ENCODE measurements around the gene NPHP4. TPM values are rescaled to one million over a fixed set of nuclear protein-coding genes. Genes with fewer than 3 reads are reported as not detected.

The NPHP4 gene
- total RNA-seq, 1 donor from 2014 or later = 33.2 TPM

DNA sequence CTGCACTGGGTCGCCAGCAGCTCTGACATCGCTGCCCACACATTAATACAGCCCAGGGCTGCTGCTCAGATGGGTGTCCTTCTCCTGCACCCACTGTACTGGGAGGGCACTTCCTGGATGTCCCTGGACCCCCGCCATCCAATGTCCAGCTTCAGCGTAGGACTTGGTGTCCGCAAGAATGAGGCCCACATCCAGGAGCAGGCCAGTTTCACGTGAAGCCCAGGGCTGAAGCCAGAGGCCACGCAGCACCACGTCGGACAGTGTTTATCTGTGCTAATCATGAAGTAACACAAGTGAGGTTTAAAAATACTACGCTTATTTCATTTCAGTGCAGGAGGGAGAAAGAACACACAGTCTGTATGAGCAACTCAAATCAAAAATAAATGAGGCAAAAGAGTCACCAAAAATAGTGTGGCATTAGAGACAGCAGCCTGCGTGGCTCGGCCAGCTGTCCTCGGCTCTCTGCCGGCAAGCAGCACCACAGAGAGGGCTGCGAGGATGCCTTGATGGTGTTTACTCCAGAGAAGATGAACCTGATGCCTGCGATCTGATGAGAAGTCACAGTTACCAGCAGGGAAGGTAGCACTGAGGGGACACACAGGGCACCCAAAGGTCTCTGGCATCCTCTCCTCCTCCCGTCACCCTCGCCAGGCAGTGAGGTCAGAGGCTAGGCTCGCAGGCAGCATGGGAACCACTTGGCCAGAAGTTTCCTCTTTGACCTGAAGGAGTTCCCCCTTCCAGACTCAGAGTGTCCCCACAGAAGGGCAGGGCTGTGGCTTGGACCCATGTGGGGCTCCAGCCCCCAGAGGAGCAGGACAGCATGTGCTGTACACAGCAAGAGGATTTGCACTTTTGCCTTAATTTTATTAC lies 22.1 kb upstream of the NPHP4 start:
- Mint-ChIP-seq H3K27ac (ENCODE audit: unreplicated experiment) (peak overlapping the region; percentile 12), H3K27me3 (ENCODE audit: low read depth) (no peaks in the 10 kb centered on the region), H3K4me3 (no peak overlapping the region)

DNA sequence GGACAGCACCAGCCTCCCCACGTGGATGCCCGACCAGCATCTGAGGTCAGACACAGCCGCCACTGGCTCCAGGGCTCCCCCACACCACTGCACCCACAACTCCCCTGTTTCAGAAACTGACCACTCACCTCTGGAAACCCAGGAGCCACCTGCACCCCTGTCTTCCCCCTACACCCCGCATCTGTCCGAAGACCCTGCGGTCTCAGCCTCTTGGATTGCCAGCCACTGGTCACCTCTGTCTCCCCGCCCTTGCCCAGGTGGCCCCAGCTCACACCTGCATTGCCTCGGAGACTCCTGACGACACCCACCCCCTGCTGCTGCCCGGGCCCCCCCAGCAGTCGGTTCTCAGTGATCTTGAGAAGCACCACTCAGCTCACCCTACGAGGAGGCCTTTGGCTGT lies 21.3 kb upstream of the NPHP4 start:
- no peak for DNase-seq (ENCODE audit: low read depth, low spot score)
- H3K27me3 Mint-ChIP-seq (ENCODE audit: low read depth) = no peaks in the 10 kb centered on the region
- TF ChIP-seq, protein P1, sequence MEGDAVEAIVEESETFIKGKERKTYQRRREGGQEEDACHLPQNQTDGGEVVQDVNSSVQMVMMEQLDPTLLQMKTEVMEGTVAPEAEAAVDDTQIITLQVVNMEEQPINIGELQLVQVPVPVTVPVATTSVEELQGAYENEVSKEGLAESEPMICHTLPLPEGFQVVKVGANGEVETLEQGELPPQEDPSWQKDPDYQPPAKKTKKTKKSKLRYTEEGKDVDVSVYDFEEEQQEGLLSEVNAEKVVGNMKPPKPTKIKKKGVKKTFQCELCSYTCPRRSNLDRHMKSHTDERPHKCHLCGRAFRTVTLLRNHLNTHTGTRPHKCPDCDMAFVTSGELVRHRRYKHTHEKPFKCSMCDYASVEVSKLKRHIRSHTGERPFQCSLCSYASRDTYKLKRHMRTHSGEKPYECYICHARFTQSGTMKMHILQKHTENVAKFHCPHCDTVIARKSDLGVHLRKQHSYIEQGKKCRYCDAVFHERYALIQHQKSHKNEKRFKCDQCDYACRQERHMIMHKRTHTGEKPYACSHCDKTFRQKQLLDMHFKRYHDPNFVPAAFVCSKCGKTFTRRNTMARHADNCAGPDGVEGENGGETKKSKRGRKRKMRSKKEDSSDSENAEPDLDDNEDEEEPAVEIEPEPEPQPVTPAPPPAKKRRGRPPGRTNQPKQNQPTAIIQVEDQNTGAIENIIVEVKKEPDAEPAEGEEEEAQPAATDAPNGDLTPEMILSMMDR (conservative IDR thresholded peaks at IDR 0.05) = no peak
- H3K36me3 Mint-ChIP-seq (ENCODE audit: low read depth) = no peaks in the 10 kb centered on the region
- peaks cover 14% of the 10 kb centered on the region for H3K4me1 Mint-ChIP-seq
- H3K27ac Mint-ChIP-seq (ENCODE audit: unreplicated experiment) = no peak overlapping the region
- no peak overlapping the region for H3K4me3 Mint-ChIP-seq
- H3K9me3 Mint-ChIP-seq = no peaks in the 10 kb centered on the region

More for the DNA sequence above, 22.1 kb upstream of the NPHP4 start:
- no peak for DNase-seq (ENCODE audit: low read depth, low spot score)
- peaks cover 13% of the 10 kb centered on the region for H3K4me1 Mint-ChIP-seq
- TF ChIP-seq, protein P1 (conservative IDR thresholded peaks at IDR 0.05) = no peak
- no peaks in the 10 kb centered on the region for H3K9me3 Mint-ChIP-seq
- no peaks in the 10 kb centered on the region for H3K36me3 Mint-ChIP-seq (ENCODE audit: low read depth)

DNA sequence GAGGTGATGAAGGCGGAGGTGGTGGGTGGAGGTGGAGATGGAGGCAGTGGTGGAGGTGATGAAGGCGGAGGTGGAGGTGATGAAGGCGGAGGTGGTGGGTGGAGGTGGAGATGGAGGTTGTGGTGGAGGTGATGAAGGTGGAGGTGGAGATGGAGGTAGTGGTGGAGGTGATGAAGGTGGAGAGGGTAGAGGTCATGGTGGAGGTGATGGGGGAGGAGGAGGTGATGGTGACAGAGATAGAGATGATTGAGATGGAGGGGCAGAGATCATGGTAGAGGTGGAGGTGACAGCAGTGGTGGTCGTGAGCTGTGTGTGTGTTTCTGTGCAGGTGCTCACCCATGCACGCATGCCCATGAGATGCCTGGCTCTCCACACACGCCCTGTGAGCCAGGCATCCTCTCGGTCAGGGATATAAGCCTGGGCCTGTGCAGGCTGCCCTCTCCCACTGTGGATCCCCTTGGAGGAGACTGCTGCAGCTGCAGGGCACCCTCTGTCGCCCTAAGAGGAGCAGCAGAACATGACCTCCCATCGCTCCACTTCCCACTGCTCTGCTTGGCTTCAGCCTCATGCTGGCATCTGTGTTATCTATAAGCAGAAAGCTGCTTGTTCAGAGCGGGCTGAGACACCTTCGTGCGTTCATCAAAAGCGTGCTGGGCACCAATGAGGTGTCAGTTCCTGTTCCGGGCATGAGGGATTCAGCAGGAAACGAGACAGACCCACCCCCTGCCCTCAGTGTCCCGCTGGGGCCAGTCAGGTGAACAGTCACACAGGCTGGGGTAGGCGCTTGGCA lies 20.5 kb upstream of the NPHP4 start:
- no peaks in the 10 kb centered on the region for H3K27me3 Mint-ChIP-seq (ENCODE audit: low read depth)
- no peaks in the 10 kb centered on the region for H3K9me3 Mint-ChIP-seq
- H3K27ac Mint-ChIP-seq (ENCODE audit: unreplicated experiment) = no peak overlapping the region
- H3K4me1 Mint-ChIP-seq = peaks cover 14% of the 10 kb centered on the region
- TF ChIP-seq, protein P1 (conservative IDR thresholded peaks at IDR 0.05) = no peak
- H3K4me3 Mint-ChIP-seq = no peak overlapping the region
- no peaks in the 10 kb centered on the region for H3K36me3 Mint-ChIP-seq (ENCODE audit: low read depth)
- DNase-seq (ENCODE audit: low read depth, low spot score) = no peak

DNA sequence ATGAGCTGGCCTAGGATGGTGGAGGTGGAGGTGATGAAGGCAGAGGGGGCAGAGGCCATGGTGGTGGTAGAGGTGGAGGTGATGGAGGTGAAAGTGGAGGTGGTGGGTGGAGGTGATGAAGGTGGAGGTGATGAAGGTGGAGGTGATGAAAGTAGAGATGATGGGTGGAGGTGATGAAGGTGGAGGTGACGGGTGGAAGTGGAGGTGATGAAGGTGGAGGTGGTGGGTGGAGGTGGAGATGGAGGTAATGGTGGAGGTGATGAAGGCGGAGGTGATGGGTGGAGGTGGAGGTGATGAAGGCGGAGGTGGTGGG lies 19.7 kb upstream of the NPHP4 start:
- no peak for DNase-seq (ENCODE audit: low read depth, low spot score)

DNA sequence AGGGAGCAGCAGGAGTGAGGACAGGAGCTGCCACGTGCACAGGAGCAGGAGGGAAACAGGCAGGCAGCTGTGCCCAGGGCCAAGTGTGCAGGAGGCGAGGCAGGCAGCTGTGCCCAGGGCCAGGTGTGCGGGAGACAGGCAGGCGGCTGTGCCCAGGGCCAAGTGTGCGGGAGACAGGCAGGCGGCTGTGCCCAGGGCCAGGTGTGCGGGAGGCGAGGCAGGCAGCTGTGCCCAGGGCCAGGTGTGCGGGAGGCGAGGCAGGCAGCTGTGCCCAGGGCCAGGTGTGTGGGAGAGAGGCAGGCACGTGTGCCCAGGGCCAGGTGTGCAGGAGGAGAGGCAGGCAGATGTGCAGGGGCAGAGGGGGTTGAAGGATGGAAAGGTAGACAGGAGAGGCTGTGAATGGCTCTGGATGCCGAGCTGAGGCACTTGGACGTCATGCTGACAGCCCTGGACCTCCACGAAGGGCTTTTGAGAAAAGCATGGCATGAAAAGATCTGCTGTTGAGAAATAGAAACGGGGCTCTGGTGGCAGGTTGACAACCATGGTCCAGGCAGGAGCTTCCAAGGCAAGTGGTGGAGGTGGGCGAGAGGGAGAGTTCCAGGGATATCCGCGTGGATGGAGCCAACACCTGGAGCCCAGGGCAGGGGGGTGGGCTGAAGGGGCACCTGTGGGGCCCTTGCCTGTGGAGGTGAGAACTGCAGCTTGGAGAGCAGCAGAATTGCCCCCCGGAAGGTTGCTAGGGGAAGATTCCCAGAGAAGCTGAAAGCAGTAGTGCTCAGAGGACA lies 19.1 kb upstream of the NPHP4 start:
- Mint-ChIP-seq H3K4me1 (peaks cover 7% of the 10 kb centered on the region), H3K4me3 (no peak overlapping the region), H3K36me3 (ENCODE audit: low read depth) (no peaks in the 10 kb centered on the region), H3K27ac (ENCODE audit: unreplicated experiment) (no peak overlapping the region), H3K27me3 (ENCODE audit: low read depth) (no peaks in the 10 kb centered on the region), H3K9me3 (no peaks in the 10 kb centered on the region)
- TF ChIP-seq, protein P1 (conservative IDR thresholded peaks at IDR 0.05) = no peak
- DNase-seq (ENCODE audit: low read depth, low spot score) = no peak

More for the DNA sequence above, 19.7 kb upstream of the NPHP4 start:
- Mint-ChIP-seq H3K4me3 (no peak overlapping the region), H3K27me3 (ENCODE audit: low read depth) (no peaks in the 10 kb centered on the region), H3K9me3 (no peaks in the 10 kb centered on the region), H3K4me1 (peaks cover 13% of the 10 kb centered on the region), H3K27ac (ENCODE audit: unreplicated experiment) (no peak overlapping the region), H3K36me3 (ENCODE audit: low read depth) (no peaks in the 10 kb centered on the region)
- TF ChIP-seq, protein P1 (conservative IDR thresholded peaks at IDR 0.05) = no peak

Data from neural crest cell (in vitro differentiated cells).